GM18526 (cell line): ENCODE data around the gene CHADL.

Source experiments
- POLR2A ChIP-seq: IDR thresholded peaks from 3 replicates; pipeline ENCODE4 v1.6.1; 2011; ENCODE audit not compliant: insufficient read length; ENCODE audit errors: extremely low read depth

The CHADL gene

GRCh38 chr22:41263704-41264103 is 23.0 kb upstream of the CHADL start:
- TF ChIP-seq POLR2A: no peak

DNA sequence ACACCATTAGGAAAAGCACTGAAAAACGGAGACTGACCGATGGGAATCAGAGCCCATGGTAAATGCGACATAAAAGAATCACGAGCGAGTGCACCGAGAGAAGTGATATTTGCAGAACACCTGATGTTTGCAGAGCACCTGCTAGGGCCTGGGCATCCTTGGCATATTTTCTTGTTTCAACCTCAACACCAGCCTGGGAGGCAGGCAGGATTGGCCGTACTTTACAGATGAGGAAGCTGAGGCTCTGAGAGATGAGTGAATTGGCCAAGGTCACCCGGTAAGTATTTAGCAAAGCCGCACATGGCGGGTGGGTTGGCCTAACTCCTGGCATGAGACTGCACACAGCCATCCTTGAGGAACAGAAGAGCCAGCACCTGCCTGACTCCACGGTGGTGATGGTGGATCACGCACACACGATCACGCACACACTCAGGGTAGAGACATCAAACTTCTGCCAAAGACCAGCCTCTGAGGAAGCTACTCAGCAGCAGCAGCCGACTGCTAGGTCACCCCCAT is 21.6 kb upstream of the CHADL start:
- no peak for TF ChIP-seq POLR2A

- no peak for TF ChIP-seq POLR2A
Observed at GRCh38 chr22:41261541-41262249, 21.0 kb upstream of the CHADL start.

DNA sequence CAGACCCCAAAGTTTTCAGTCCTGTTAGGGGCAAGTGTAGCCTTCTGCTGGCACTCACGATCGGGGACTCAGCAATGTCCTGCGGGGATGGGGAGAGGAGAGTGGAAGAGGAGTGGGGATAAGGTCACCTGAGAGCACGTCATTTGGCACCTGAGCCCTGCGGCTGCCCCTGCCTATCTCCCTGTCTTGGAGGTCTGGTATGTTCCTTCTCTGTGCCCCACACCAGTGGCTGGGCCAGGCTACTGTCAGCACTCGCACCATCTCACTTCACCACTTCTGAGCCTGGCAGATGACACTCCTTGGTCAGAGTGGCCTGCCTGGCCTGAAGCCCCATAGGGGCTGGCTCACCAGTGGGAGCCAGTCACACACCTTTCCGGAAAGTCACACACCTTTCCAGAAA is 20.1 kb upstream of the CHADL start:
- TF ChIP-seq POLR2A: no peak

GRCh38 chr22:41257696-41258095 is 17.0 kb upstream of the CHADL start:
- TF ChIP-seq POLR2A: no peak

DNA sequence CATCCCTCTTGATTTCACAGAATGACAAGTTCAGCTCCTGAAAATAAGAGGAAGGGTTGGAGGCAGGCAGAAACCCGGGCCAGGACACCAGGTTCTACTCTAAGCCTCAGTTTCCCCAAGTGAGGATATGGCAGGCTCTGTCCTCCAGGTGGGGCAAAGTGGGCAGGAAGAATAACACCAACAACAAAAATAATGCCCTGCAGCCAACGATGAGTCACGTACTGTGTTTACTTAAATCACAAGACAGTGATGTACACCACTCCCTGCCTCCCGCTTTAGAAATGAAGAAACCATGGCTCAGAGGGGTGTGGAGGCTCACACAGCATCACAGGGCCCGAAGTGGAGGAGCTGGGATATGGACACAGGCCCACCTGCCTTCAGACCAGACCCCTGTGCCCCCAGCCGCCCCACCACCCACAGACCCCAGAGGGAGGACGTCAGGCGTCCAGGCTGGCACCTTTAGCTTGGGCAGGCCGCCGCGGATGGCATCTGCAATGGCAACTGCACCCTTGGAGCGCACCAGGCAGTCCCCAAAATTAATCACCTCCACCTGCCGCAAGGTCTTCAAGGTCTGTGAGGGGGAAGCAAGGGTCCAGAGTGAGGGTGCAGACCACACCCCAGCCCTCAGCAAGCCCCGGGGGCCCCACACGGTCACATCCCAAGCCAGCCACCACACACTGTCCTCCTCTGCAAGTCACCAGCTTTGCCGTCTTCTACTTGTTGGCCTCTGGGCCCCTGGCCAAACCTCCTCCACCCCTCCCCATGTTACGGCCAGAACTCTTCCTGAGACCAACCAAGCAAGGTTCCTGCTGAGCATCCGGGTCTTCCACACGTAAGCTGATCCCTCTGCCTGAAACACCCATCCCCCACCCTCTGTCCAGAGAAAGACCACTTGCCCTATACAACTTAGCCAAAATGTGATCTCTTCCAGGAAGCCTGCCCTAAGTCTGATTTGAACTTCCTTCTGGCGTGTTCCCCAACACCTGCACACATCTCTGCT is 15.8 kb upstream of the CHADL start:
- no peak for TF ChIP-seq POLR2A

DNA sequence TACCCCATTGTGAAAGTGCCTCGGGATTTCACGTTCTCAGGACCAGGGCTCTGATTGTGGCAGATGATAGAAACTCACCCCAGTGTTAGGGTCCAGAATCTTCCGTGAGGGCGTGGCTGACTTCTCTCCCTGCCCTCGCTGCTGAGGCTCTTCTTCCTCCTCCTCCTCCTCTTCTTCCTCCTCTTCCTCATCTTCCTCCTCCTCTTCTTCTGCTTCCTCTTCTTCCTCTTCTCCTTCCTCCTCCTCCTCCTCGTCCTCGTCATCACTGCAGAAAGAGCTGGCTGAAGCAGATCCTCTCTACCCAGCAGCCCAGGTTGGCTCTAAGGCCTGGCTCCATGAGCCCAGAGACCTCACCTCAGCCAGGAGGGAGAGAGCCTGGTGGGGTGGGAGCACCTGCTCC is 13.5 kb upstream of the CHADL start:
- no peak for TF ChIP-seq POLR2A

DNA sequence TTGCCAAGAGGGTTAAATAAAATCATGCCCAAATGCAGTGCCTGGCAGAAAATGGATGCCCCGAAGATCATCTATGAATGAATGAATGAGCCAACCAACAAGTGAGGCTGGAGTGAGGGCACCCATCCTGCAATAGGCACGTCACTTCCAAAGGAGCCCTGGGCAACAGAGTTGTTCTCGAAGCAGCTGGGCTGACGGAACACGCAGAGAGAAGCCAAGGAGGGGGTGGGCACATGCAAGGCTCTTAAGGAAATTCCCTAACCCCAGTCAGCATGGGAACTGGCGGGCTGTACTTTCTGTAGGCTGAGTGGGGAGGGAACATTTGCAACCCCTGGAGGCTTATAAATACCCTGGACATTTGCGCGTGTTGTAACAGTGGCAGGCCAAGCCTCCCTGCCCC is 11.6 kb upstream of the CHADL start:
- TF ChIP-seq POLR2A: no peak

GRCh38 chr22:41250127-41250526 is 9.4 kb upstream of the CHADL start:
- TF ChIP-seq POLR2A: no peak

- no peak for TF ChIP-seq POLR2A
Observed at GRCh38 chr22:41249442-41249841, 8.7 kb upstream of the CHADL start.

DNA sequence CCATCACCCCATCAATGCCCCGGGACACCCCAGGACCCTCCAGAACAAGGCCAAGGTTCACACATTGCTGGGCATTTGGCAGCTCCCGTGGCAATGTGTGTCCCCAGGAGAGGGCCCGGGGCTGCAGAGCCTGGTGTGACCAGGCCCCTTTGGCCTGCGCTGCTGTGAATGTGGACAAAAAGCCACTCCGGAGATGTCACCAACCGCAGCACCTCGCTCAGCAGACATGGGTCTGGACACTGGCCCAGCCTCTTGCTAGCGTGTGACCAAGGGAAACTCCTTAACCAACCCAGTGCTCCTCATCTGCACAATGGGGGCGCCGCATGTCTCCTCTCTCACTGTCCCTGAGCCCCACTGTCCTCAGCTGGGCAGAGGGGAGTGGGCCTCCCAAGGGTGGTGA is 8.0 kb upstream of the CHADL start:
- no peak for TF ChIP-seq POLR2A

GRCh38 chr22:41248314-41248713 is 7.6 kb upstream of the CHADL start:
- TF ChIP-seq POLR2A: no peak

- no peak for TF ChIP-seq POLR2A
Observed at GRCh38 chr22:41247703-41248102, 7.0 kb upstream of the CHADL start.

- no peak for TF ChIP-seq POLR2A
Observed at GRCh38 chr22:41245917-41246499, 5.3 kb upstream of the CHADL start.

DNA sequence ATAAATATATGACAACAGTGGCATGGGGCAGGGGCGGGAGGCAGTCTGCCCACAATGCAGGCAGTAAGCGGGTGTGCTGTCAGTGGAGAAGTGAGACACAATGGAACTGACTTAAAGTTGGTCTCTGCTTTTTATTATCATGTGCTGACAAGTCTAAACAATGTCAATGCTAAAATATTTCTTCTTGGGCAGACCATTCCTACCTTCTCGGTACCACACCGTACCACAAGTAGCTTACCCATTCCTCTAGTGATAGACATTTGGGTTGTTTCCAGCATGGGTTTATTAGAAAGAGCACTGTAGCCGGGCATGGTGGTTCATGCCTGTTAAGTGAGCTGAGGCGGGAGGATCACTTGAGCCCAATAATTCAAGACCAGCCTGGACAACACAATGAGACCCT is 2.6 kb upstream of the CHADL start:
- TF ChIP-seq POLR2A: no peak
